A673 (cell line): ENCODE measurements around the gene LGR6. TPM values are rescaled to one million over a fixed set of nuclear protein-coding genes. Genes with fewer than 3 reads are reported as not detected.
A peak's percentile ranks its signal among the peaks of the same experiment; 100 is the strongest.

Experiments
- BruUV-seq: library from RNA; stranded (reverse); fragments of 400-500 nt; replicated peaks from 2 replicates; lab custom pipeline; 2021; lab: Mats Ljungman, UMichigan
- CTCF ChIA-PET: fragments of 300-600 bp; sonication (Branson Sonifier 250); formaldehyde crosslinking; loops from one replicate; lab custom pipeline; 2022; ENCODE audit warnings: antibody characterized with exemption; lab: Charles Lee
- POLR2A ChIA-PET: fragments of 300-600 bp; sonication (Branson Sonifier 250); formaldehyde crosslinking; loops from one replicate; lab custom pipeline; 2022; ENCODE audit warnings: antibody characterized with exemption; ENCODE audit not compliant: low non-redundant PET; lab: Charles Lee
- DNase-seq: peaks from one replicate; pipeline ENCODE4 v3.0.0-alpha.2; 2015; ENCODE audit warnings: low spot score
- H3K27ac ChIP-seq: fragments of 200-600 bp; sonication (generic); 2 replicates; pipeline ENCODE4 v1.5.1; 2016; ENCODE audit warnings: mixed run types, low read depth, mild to moderate bottlenecking, mixed read lengths, antibody characterized with exemption, low read length; ENCODE audit not compliant: poor library complexity, severe bottlenecking
- H3K27me3 ChIP-seq: fragments of 200-600 bp; sonication (generic); replicated peaks from 2 replicates; pipeline ENCODE4 v1.6.1; 2017; ENCODE audit warnings: mixed run types, low read depth, mild to moderate bottlenecking, mixed read lengths, antibody characterized with exemption, low read length; ENCODE audit not compliant: insufficient read depth, poor library complexity
- H3K36me3 ChIP-seq: fragments of 200-600 bp; sonication (generic); 2 replicates; pipeline ENCODE4 v1.6.1; 2016; ENCODE audit warnings: mixed run types, mild to moderate bottlenecking, mixed read lengths, antibody characterized with exemption, low read length; ENCODE audit not compliant: insufficient read depth, poor library complexity, severe bottlenecking
- H3K4me1 ChIP-seq: fragments of 200-600 bp; sonication (generic); 2 replicates; pipeline ENCODE4 v1.6.1; 2017; ENCODE audit warnings: mixed run types, mild to moderate bottlenecking, mixed read lengths, antibody characterized with exemption, low read length; ENCODE audit not compliant: insufficient read depth, poor library complexity, severe bottlenecking
- H3K4me3 ChIP-seq: fragments of 200-600 bp; sonication (generic); 2 replicates; pipeline ENCODE4 v1.5.1; 2016; ENCODE audit warnings: low read depth, mixed run types, mild to moderate bottlenecking, mixed read lengths, low read length; ENCODE audit not compliant: poor library complexity, severe bottlenecking
- H3K9me3 ChIP-seq: fragments of 200-600 bp; sonication (generic); 2 replicates; pipeline ENCODE4 v1.6.1; 2016; ENCODE audit warnings: mixed run types, low read depth, mild to moderate bottlenecking, mixed read lengths, antibody characterized with exemption, low read length; ENCODE audit not compliant: poor library complexity, severe bottlenecking
- CTCF ChIP-seq: fragments of 300-800, 200-600 bp; sonication (generic); conservative IDR thresholded peaks from 2 replicates; pipeline ENCODE4 v1.5.1; 2017; ENCODE audit warnings: low read depth, mild to moderate bottlenecking, antibody characterized with exemption, low read length, moderate library complexity, mixed read lengths
- EZH2 ChIP-seq: fragments of 200-600 bp; sonication (generic); IDR thresholded peaks from 2 replicates; pipeline ENCODE4 v1.6.1; 2017; ENCODE audit warnings: borderline replicate concordance, low read depth, mild to moderate bottlenecking, mixed read lengths, antibody characterized with exemption, low read length; ENCODE audit not compliant: poor library complexity, severe bottlenecking
- intact Hi-C: fragments of 100-400 bp; cut with micrococcal nuclease; formaldehyde crosslinking; loops from one replicate; pipeline ENCODE4 v1.10.0; 2022; ENCODE audit not compliant: unreplicated experiment
- total RNA-seq: library from RNA; stranded (reverse); gene quantifications from 2 replicates; pipeline ENCODE4 v1.2.3, GENCODE V29; 2021

LGR6 gene
- total RNA-seq, 1 experiment from 2014 or later: not detected

GRCh38 chr1:202333861-202334260 is 140.3 kb downstream of the LGR6 start:
- CTCF ChIA-PET: no interaction called here

GRCh38 chr1:202343652-202344349 is 150.2 kb downstream of the LGR6 start:
- BruUV-seq: no TSS peak

More at GRCh38 chr1:202333861-202334260, 140.3 kb downstream of the LGR6 start:
- intact Hi-C loops: no loop called here
- POLR2A ChIA-PET: no interaction called here
- DNase-seq: no peak
- H3K9me3 ChIP-seq: no peaks in the 10 kb centered on the region
- no peaks in the 10 kb centered on the region for H3K4me1 ChIP-seq
- no peak overlapping the region for H3K27ac ChIP-seq
- no peak for TF ChIP-seq EZH2
- TF ChIP-seq CTCF: no peak
- H3K36me3 ChIP-seq: peaks cover 46% of the 10 kb centered on the region
- H3K27me3 ChIP-seq: no peaks in the 10 kb centered on the region
- no peak overlapping the region for H3K4me3 ChIP-seq
- BruUV-seq: no TSS peak

GRCh38 chr1:202348005-202348508 is 154.5 kb downstream of the LGR6 start:
- H3K4me1 ChIP-seq: peaks cover 8% of the 10 kb centered on the region
- H3K4me3 ChIP-seq: peak overlapping the region; percentile 65
- TF ChIP-seq EZH2 (no peak), CTCF (no peak)
- CTCF ChIA-PET: no interaction called here
- no peak for DNase-seq
- POLR2A ChIA-PET: interaction anchor here (0.7 kb wide), 1 partner anchor 68 kb away, joined by 3 read pairs; no protein-coding TSS in a partner anchor
- H3K27me3 ChIP-seq: no peaks in the 10 kb centered on the region
- H3K36me3 ChIP-seq: no peaks in the 10 kb centered on the region
- no peaks in the 10 kb centered on the region for H3K9me3 ChIP-seq
- BruUV-seq: no TSS peak
- H3K27ac ChIP-seq: no peak overlapping the region
- intact Hi-C loops: loop anchor here (10.0 kb wide), 2 partner anchors 227 to 657 kb away; partner anchors contain the start of gene TMEM183A

More at GRCh38 chr1:202343652-202344349, 150.2 kb downstream of the LGR6 start:
- no peaks in the 10 kb centered on the region for H3K36me3 ChIP-seq
- ChIA-PET CTCF (interaction anchor here (1.6 kb wide), 1 partner anchor 376 kb away, joined by 6 read pairs; no protein-coding TSS in a partner anchor), POLR2A (no interaction called here)
- peak; percentile 76 for DNase-seq
- H3K27me3 ChIP-seq: no peaks in the 10 kb centered on the region
- TF ChIP-seq EZH2 (no peak), CTCF (peak; percentile 85)
- no peaks in the 10 kb centered on the region for H3K9me3 ChIP-seq
- intact Hi-C loops: loop anchor here (2.0 to 10.0 kb wide), 5 partner anchors 231 to 661 kb away; partner anchors contain the start of gene TMEM183A
- no peaks in the 10 kb centered on the region for H3K4me1 ChIP-seq
- peak overlapping the region; percentile 20 for H3K27ac ChIP-seq
- peak overlapping the region; percentile 12 for H3K4me3 ChIP-seq
